ENCODE results near the gene HOXB7. TPM values are rescaled to one million over a fixed set of nuclear protein-coding genes. Genes with fewer than 3 reads are reported as not detected.

HOXB7 gene
- total and polyA plus RNA-seq, 4 donors = 0.08 to 0.31 (median 0.27) TPM

DNA sequence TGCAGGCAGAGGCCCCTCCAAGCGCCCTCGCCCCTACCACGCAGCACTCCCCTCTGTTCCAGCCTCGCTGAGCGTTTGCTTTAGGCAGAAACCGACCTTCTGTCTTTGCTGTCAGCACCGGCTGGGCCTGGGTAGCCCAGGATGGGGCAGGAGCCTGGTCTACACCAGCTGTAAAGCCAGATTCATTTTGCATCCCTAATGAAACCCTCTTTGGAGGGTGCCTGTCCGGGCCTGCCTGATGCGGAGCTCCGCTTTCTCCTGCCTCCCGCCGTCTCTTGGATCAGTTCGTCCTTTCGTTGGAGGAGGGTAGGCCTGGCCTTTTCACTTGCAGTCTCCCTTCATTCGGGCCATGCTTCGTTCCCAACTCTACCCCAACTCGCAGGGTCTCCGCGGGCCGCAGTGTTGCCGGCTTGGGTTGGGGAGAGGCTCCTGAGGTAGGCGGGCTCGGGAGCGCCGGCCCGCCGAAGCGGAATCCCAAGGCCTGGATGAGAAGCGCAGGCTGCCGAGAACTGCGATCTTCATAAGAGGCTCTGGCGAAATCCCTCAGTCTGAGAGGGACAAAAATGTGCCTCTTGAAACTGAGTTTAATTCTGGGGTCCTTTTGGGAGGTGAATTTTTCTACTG is 9.1 kb upstream of the HOXB7 start:
- DNase-seq (ENCODE audit: low spot score) = no peak
- Histone ChIP-seq H3K27ac (ENCODE audit: low read depth in 1 of 2, low read length in 2 of 2) (no peak overlapping the region), H3K4me3 (ENCODE audit: low read depth in 1 of 3, low read length in 3 of 3) (no peak overlapping the region), H3K9ac (ENCODE audit: low read depth in 1 of 2, low read length in 2 of 2) (no peak overlapping the region), H3K36me3 (ENCODE audit: control insufficient read depth in 4 of 4, insufficient read depth in 3 of 4, low read depth in 1 of 4, low read length in 3 of 4) (no peaks in the 10 kb centered on the region), H3K9me3 (ENCODE audit: control insufficient read depth in 4 of 4, low read length in 3 of 4) (no peaks in the 10 kb centered on the region), H3K4me1 (ENCODE audit: control insufficient read depth in 4 of 4, insufficient read depth in 4 of 4, low read length in 3 of 4) (peaks cover 0 to 8% (median 2%) of the 10 kb centered on the region in 4 donors), H3K27me3 (ENCODE audit: control insufficient read depth in 4 of 4, insufficient read depth in 4 of 4, low read length in 3 of 4) (peaks cover 0 to 55% (median 38%) of the 10 kb centered on the region in 4 donors)
- TF ChIP-seq HNF4G (IDR thresholded peaks at IDR 0.05) (no peak), CTCF (IDR thresholded peaks at IDR 0.05; ENCODE audit: low read depth, low read length, missing input control) (no peak), HNF4A (conservative IDR thresholded peaks at IDR 0.05) (no peak), RAD21 (IDR thresholded peaks at IDR 0.05) (no peak), EGR1 (IDR thresholded peaks at IDR 0.05; ENCODE audit: low read depth in 2 of 2) (no peak), MAX (IDR thresholded peaks at IDR 0.05) (no peak), RXRA (IDR thresholded peaks at IDR 0.05) (no peak), REST (IDR thresholded peaks at IDR 0.05) (no peak), JUND (IDR thresholded peaks at IDR 0.05) (no peak), SP1 (IDR thresholded peaks at IDR 0.05) (no peak), FOXA2 (IDR thresholded peaks at IDR 0.05) (no peak), TAF1 (conservative IDR thresholded peaks at IDR 0.05) (no peak), FOXA1 (IDR thresholded peaks at IDR 0.05) (no peak), GABPA (IDR thresholded peaks at IDR 0.05 in 1 of 2, conservative IDR thresholded peaks at IDR 0.05 in 1 of 2) (no peak)
- TF ChIP-seq, protein P1, sequence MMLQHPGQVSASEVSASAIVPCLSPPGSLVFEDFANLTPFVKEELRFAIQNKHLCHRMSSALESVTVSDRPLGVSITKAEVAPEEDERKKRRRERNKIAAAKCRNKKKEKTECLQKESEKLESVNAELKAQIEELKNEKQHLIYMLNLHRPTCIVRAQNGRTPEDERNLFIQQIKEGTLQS (IDR thresholded peaks at IDR 0.05) = no peak
- WGBS = 19% methylated on average over 32 of the region's 32 CpGs

DNA sequence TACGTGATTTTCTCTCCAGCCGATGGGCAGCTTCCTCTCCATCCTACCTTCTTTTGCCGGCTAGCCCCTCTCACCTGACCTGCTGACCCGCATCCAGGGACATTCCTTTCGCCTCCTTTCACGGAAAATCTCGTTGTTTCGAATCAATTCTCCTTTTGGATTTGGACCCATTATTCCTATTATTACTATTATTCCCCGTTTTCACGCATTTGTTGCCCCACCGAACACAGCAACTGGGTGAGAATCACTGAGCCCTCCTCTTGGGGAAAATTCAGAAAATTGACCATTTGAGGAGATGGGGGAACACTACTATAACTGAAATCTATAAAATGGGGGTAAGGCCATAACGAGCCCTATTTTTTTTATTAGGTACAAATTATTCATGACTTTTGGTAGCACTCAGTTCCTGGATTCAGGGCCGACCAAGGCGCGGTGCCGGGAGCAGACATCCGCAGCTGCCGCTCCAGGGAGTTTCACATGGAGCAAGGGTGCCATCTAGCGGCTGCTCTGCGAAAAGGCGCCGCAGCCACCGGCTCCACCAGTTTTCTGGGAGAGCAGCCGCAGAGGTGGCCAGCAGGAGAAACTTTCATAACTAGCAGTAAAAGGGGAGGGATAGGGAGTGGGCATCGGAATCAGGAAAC is 7.6 kb upstream of the HOXB7 start:
- no peak overlapping the region for H3K27ac ChIP-seq (ENCODE audit: low read depth in 1 of 2, low read length in 2 of 2)
- TF ChIP-seq RAD21 (IDR thresholded peaks at IDR 0.05) (peak; percentile 95 to 96), CTCF (IDR thresholded peaks at IDR 0.05; ENCODE audit: low read depth, low read length, missing input control) (peak; percentile 97), FOXA1 (IDR thresholded peaks at IDR 0.05) (no peak)
- WGBS = 2% methylated on average over 25 of the region's 25 CpGs
- peaks cover 11 to 45% (median 38%) of the 10 kb centered on the region in 4 donors for H3K27me3 ChIP-seq (ENCODE audit: control insufficient read depth in 4 of 4, insufficient read depth in 4 of 4, low read length in 3 of 4)
- peak; percentile 90 for DNase-seq (ENCODE audit: low spot score)
- H3K9ac ChIP-seq (ENCODE audit: low read depth in 1 of 2, low read length in 2 of 2) = no peak overlapping the region
- H3K4me1 ChIP-seq (ENCODE audit: control insufficient read depth in 4 of 4, insufficient read depth in 4 of 4, low read length in 3 of 4) = peaks cover 0 to 10% (median 2%) of the 10 kb centered on the region in 4 donors
- H3K4me3 ChIP-seq (ENCODE audit: low read depth in 1 of 3, low read length in 3 of 3) = no peak overlapping the region
- H3K36me3 ChIP-seq (ENCODE audit: control insufficient read depth in 4 of 4, insufficient read depth in 3 of 4, low read depth in 1 of 4, low read length in 3 of 4) = no peaks in the 10 kb centered on the region
- H3K9me3 ChIP-seq (ENCODE audit: control insufficient read depth in 4 of 4, low read length in 3 of 4) = no peaks in the 10 kb centered on the region

Measured in liver (tissue), 9 donors.